Measurements from ENCODE around the gene SFTPD.
"Not testable (repeated sequence)": the region's sequence is repeated elsewhere in the genome, so short reads cannot be mapped to it uniquely, and the experiment has no call there.

Gene SFTPD

DNA sequence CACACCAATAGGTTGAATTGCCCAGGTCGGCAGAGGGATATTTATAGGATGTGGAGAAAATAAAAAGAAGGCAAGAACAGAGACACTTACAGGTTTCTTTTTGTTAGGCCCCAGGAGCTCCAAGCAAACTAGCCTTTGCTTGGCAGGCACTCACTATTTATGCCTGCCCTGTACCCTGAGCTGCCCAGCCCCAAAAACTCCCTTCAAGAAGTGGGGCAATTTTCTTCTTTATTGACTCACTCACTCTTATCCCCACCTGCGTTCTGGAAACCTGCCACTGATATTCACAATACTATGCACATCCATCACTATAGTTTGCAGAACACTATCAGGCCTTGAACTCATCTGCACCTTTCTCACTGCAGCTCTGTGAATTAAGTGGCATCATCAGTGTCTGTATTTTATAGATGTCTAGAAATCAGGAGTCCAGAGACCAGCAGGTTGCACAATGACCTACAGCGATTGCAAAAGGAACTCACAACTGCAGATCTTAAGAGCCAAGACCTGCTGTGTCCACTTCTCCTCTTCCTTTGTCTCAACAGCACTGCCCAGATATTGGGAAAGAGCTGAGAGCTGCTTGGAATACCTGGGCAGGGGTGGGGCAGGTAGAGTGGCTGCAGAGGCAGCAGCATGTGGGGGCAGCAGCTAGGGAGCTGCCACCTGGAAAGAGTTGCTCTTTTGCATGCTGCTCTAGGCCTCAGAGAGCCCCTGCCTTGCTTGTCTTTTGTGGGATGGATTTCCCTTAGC, at the start of gene SFTPD:
TSS of gene SFTPD (minus strand) at position 130 of the 747 bp plus-strand sequence. CDS start 2,446 bp downstream, outside the sequence.
- DNase-seq: no peak

DNA sequence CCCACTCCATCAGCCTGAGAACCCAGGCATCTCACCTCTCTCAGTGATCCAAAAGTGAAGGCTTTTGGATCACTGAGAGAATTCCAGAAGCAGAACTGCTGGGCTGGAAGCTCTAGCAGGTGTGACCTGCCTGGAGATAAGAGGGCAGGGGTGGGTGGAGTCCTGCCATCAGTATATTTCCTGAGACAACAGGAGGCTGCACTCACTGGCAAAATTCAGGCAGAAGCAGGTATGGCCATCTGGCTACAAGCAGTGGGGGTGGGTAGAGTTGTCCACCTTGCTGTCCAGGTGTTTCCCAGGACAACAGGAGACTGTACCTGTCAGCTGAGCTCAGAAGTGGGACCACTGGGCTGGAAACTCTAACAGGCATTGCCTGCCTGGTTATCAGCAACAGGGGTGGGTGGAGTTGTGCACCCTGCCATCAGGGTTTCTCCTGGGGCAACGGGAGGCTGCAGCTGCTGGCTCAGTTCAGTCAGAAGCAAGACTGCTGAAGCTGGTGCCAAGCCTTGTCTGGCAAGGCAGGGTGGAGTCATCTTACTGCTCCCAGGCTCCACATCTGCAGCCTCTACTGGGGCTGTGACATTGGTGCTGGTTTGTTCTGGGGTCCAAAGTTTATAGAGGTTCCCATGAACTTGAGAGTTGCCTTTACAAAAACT, 47.2 kb upstream of the SFTPD start:
- DNase-seq: peak; percentile 33

DNA sequence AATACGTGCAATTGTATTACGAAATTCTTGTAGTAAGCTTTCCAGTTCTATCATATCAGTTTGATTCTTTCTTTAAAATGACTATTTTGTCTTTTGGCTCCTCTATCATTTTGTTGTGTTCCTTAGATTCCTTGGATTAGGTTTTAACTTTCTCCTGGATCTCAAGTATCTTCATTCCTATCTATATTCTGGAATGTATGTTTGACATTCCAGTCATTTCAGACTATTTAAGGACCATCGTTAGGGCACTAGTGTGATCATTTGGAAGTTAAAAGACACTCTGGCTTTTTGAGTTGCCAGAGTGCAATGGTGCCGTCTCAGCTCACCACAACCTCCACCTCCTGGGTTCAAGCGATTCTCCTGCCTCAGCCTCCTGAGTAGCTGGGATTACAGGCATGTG, 45.7 kb upstream of the SFTPD start:
- DNase-seq: no peak

DNA sequence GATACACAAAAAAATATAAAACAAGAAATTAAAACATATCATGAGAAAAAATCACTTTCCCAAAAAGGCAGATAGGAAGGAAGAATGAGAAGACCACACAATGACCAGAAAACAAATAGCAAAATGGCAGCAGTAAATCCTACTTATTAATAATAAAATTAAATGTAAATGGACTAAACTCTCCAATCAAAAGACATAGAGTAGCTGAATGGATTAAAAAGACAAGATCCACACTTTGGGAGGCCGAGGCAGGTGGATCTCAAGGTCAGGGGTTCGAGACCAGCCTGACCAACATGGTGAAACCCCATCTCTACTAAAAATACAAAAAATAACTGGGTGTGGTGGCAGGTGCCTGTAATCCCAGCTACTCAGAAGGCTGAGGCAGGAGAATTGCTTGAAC, 39.3 kb upstream of the SFTPD start:
- not testable (repeated sequence) for DNase-seq

DNA sequence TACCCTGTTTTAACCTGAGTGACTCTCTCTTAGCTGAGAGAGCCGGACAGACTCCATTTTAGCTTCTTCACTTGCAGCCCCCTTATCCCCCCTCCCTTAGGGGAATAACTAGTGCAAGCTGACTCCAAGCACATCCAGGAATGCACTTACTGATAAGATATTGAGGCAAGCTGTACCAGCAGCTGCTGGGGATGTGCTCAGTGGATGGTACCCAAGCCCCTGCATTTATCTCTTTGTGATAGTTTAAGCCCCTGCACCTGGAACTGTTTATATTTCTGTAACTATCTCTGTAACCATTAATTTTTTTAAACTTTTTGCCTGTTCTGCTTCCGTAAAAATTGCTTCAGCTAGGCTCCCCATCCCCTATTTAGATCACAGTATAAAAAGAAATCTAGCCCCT, 37.8 kb upstream of the SFTPD start:
- DNase-seq: not testable (repeated sequence)

DNA sequence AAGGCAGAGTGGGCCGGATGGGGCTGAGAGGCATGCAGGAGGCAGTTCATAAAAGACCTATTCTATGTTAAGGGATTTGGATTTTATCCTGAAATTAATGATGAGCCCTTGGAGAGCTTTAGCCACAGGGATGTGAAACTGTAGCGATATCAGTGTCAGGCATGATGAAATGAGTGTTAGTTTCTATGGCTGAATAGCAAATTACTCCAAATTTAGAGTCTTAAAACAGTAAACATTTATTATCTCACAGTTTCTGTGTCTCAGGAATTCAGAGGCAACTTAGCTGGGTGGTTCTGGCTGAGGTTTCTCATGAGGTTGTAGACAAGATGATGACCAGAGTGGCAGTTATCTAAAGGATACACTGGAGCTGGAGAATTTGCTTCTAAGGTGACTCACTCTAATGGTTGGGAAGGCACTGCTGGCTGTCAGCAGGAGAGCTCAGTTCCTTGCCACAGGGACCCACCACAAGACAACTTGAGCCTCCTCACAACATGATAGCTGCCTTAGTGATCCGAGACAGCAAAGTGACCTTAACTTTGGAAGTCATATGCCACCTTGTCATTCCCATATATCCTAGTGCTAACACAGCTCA, 36.7 kb upstream of the SFTPD start:
- DNase-seq: no peak

DNA sequence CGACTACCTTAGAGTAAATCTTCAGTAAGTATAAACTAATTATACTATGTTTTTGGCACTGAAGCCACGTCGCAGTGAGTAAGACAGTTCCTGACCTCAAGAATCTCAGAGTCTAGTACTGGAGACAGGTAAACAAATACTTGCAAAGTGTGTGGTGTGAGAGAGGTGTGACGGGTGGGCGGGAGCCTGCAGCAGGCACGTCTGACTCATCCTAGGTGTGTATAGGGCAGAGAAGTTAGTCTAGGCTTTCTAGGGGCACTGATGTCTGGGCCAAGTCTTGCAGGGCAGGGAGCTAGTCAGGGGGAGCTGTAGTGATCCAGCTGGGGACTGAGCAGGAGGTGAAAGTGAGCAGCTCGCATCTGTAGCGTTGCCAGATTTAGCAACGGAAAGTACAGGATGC, 35.9 kb upstream of the SFTPD start:
- DNase-seq: no peak

DNA sequence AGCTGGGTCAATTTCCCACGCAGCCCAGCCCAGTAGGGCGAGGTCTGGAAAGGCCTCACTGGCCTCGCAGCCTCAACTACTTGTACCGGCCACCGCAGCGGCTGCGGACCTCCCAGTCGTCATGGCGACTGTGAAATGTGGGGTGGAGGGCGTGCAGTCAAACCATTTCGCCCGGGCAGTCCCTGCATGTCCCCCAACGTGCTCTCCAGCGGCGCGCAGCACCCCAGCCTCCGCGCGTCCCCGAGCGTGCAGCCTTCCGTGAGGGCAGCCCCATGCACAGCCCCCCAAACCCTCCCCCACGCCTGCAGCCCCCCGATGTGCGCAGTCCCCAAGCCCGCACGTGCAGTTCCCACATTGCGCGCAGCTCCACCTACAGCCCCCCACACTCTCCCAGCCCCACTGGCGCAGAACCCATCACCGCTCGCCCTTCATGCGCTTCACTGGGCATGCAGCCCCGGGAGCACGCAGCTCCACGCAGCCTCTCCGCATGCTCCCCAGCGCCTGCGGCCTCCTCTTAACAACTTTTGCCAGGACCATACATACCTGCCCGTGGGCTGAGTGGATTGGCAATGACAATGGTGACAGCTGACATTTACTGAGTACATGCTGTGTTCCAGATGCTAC, 34.5 kb upstream of the SFTPD start:
- no peak for DNase-seq

DNA sequence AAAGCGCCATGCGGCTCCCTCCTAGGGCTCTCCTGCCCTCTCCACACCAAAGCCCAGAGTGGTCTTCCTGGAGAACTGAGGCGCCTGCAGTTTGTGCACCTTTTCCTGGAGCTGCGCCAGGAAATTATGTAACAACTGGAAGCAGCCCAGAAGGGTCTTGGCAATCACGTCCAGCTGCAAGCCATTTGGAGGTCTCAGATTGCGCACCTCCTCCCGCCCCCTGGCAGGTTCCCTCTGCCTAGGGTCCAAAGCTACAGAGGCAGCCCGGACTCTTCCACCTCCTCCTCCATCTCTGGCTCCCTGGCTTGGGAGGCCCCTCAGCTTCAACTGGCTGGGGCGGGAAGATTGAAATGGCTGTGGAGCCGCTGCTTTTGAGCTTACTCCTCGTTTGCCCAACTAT, 34.0 kb upstream of the SFTPD start:
- no peak for DNase-seq

DNA sequence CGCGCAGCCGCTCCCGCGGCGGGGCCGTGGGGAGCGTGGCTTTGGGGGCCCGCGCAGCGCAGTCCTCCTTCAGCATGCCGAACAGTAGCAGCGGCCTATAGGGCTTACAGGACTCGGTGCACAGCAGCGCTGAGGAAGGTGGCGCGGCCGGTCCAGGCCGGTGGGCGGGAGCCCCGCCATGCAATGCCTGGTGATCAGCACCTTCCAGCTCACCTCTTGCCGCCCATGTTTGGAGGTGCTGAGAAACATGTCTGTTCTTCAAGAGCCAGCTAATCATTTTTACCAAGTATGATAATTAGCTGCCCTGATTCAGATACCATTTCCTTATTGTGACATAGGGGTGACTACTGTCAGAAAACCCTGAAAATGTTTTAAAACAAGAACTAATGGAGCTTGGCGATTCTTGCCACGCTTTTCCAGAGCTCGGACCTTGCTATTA, 33.5 kb upstream of the SFTPD start:
- no peak for DNase-seq

DNA sequence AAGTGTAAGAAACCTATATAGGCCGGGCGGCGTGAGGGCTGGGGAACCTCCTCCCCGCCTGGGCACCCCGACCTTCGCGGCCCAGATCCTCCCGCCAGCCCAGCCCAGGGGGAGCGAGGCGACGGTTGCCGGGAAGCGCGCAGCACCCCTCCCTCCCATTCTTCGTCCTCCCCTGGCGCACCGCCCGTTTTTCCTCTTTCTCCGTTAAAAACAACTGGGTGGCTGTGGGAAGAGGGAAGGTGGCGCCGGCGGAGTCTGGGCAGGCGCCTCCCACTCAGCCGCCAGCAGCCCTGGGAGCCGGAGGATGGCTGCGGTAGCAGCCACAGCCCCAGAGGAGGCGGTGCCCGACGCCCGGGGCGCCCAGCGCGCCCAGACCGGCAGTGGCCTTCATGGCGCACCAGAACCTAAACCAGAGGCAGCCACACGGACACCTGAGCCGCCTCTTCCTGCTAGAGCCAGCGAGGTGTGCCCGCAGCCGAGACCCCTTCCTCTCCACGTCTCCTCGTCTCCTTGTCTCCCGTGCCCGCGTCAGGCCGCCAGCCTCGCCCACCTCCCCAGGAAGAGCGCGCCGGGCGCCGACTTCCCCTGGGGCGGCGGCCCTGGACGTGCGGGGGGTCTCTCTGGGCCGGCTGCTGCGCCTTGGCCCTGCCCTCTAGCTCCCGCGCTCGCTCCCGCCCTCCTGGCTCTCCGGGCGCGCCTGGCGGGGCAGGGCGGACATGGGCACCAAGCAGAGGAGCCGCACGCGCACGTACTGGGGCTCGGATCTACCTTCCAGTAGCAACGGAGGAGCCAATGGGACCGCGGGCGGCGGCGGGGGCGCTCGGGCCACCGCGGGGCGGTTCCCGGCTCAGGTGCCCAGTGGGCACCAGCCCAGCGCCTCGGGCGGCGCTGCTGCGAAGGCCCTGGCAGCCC, 32.8 kb upstream of the SFTPD start:
- peak; percentile 44 for DNase-seq

DNA sequence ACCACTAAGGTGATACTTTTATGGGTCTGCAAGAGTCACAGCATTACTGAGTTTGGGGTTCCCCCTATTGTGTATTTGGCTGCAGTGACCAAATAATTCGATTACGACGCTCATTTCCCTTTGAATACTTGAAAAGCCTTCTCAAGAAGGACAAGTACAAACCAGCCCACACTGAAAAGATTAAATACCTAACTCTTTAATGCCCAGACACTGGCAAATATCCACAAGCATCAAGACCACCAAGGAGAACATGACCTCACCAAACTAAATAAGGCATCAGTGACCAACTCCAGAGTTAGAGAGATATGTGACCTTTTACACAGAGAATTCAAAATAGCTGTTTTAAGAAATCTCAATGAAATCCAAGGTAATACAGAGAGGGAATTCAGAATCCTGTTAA, 31.8 kb upstream of the SFTPD start:
- no peak for DNase-seq

DNA sequence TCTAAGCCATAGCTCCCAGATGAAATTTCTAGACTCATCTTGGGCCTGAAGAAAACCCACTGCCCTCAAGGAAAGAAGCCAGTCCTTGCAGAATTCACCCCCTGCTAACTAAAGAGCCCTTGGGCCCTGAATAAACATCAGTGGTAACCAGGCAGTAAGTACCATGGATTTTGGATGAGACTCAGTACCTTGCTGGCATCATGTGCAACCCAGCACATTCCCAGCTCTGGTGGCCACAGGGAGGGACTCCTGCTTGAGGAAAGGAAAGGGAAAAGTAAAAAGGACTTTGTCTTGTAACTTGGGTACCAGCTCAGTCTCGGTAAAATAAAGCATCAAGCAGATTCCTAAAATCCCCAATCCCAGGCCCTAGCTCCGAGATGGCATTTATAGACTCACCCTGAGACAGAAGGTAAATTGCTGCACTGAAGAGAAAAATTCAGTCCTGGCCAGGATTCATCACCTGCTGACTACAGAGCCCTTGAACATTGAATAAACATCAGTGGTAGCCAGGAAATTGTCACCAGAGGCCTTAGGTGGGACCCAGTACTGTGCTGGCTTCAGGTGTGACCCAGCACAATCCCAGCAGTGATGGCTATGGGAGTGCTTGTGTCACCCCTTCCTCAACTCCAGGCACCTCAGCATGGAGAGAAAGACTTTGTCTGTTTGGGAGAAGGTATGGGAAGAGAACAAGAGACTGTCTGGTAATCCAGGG, 31.2 kb upstream of the SFTPD start:
- DNase-seq: no peak

DNA sequence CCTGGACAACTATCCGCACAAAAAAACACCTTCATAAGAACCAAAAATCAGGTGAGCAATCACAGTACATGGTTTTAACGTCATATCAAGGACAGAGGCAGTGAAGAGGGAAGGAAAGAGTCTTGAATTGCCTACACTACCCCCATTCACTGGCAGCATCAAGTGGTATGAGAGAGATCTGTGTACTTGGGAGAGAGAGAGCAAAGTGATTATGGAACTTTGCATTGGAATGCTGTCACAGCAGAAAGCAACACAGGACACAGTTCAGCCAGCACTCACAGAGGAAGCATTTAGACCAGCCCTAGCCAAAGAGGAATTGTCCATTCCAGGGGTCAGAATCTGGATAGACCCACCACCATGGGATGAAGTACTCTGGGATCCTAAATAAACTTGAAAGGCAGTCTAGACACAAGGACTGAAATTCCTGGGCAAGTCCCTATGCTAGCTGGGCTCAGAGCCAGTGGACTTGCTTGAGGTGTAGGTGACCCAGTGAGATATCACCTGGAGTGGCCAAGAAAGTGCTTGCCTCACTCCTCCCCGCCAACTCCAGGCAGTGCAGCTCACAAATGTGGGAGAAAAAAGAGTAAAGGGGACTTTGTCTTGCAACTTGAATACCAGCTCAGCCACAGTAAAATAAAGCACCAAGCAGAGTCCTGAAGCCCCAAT, 30.5 kb upstream of the SFTPD start:
- DNase-seq: no peak

DNA sequence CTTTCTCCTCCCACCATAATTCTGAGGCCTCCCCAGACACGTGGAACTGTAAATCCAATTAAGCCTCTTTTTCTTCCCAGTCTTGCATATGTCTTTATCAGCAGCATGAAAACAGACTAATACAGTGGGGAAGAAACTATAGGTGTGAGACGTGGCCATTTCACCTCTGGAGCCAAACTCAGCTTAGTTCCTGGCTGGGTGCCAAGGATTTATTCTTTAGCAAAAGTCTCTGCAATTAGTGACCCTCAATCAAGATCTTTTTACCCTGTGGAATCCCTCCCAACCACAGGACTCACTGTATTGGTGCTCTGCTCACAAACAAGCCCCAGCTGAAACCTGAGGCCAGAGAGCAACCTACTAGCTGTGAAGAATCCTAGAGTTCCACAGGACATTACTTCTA, 28.1 kb upstream of the SFTPD start:
- no peak for DNase-seq

DNA sequence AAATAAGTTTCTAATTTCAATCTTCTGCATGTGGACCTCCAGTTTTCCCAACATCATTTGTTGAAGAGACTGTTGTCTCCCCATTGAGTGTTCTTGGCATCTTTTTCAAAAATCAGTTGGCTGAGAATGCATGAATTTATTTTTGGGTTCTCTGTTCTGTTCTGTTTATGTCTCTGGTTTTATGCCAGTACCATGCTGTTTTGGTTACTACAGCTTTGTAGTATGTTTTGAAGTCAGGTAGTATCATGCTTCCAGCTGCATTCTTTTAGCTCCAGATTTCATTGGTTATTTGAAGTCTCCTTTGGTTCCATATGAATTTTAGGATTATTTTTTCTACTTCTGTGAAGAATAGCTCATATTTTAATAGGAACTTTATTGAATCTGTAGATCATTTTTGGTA, 21.2 kb upstream of the SFTPD start:
- no peak for DNase-seq

DNA sequence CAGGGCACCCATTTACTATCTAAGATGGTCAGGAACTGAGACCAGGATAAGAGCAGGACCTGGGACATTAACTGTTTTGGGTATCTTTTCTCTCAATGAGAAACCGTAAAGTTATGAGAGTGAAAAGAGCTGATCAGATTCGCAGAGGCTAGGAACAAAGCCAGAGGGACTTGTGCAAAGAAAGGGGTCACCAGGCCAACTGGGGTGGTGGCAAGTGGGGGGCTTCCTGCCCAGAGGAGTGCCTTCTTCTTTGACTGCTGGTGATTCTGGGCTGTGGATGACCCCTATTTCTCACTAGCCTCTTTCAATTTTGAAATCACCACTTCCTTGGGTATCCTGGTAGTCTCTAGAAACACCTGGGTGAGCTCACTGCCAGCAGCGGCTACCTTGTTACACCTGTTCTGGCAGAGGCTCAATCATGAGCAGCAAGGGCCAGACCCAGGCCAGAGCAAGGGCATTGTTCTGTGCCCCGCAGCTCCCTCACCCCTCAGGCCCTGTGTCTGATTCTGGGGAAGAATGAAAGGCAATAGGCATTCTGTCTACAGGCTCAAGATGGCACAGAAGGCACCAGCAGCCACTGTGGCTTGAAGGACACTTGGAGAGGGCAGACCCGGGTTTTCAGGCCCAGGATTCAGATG, 999 bp downstream of the SFTPD start:
- no peak for DNase-seq

DNA sequence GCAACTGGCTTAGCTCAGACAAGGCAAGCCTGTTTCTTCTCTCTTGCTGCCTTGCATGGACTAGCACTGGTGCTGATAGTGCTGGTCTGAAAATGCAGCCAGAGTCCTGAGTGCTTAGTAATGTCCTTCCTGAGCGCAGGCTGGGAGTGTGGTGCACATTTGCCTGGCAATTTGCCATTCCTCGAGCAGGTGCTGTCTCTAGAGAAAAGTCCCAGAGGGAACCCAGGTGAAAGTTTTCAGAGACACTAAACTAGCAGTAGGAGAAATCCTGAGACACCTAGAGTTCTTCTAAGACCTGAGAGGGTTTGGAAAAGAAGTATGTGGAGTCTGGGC, 1.9 kb downstream of the SFTPD start:
- DNase-seq: no peak

DNA sequence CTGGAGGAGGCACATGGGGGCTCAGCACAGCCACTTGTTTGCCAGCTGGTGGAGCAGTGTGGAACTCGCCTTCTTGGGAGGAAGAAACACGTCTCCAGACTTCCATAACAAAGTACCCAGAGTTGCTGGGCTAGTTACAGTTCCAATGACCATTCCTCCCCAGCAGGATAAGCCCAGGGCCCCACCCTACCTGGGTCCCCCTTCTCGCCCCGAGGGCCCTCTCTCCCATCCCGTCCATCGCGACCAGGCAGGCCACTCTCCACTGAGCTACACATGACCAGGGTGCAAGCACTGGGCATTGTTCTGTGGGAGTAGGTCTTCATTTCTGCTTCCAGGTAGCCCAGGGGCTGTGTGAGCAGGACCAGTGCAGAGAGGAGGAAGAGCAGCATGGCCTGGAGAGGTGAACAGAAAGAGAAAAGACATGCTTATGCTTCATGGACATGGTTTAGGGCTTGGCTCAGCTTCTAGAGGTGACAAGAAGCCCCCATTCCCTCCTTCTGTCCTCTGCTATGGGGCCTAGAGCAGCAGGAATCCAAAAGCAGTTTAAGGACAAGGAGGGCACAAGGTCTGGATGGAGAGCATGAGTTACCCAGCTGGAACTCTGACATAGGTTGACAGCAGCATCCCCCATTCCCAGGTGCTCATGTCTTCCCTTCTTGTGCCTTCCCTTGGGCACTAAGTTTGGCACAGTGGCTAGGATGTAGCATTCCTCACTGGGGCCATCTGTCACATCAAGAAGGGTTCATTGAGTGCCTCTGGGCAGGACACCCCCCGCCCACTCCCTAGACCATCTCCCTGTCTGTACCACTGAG, 2.4 kb downstream of the SFTPD start:
- DNase-seq: no peak
